Stimulated activated memory B cell treated with anti-CD40 and anti-IgM and Interleukin-4, amounts not matched to agents 10 μg/mL and 1 μg/mL and 100 μg/mL, for 72 hours (primary cell): ENCODE measurements around the gene PRPF38B.
"Not testable (repeated sequence)": the region's sequence is repeated elsewhere in the genome, so short reads cannot be mapped to it uniquely, and the experiment has no call there.

Experiments used
- ATAC-seq: fragments of 150-1000 bp; cut with Tn5 transposase; 2 replicates; pipeline ENCODE4 v1.10.0; 2021
- H3K27ac Mint-ChIP-seq: one replicate; pipeline ENCODE4 v1.8.0; 2022; ENCODE audit warnings: mild to moderate bottlenecking, mixed read lengths
- H3K27me3 Mint-ChIP-seq: one replicate; pipeline ENCODE4 v1.8.0; 2022; ENCODE audit warnings: mixed read lengths
- H3K36me3 Mint-ChIP-seq: one replicate; pipeline ENCODE4 v1.8.0; 2022; ENCODE audit warnings: mixed read lengths
- H3K4me1 Mint-ChIP-seq: one replicate; pipeline ENCODE4 v1.8.0; 2022; ENCODE audit warnings: mixed read lengths
- H3K4me3 Mint-ChIP-seq: one replicate; pipeline ENCODE4 v1.8.0; 2022; ENCODE audit warnings: mild to moderate bottlenecking, moderate library complexity, mixed read lengths
- H3K9me3 Mint-ChIP-seq: one replicate; pipeline ENCODE4 v1.8.0; 2022; ENCODE audit warnings: mixed read lengths

The PRPF38B gene

DNA sequence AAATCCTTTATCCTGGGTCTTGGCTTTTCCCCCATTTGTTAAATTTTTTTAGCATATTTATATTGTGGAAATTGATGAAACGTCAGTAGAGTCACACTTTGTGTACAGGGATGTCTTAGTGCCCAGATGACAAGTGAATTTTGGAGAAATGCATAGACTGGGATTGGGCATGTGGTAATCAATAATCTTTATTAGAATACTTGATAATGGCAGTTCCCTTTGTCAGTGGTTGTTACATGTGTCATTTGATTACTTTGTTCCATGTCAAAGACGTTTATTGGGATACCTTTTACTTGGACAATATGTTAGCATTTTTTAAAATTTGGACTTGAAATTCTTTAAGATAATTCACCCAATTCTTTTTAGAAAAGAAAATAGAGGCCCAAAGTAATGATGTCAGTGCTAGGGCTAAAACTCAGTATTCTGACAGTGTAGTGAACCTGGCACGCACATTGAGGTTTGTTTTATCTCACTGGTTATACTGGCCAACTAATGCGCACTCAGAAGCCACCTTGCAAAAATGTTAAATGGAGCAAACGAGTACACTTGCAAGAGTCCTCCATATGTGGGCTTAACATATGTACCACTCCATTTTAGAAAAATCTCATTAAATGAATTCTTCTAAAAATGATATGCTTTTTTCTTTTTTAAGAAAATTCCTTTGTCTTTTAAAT lies 9.2 kb downstream of the PRPF38B start:
- peaks cover 4% of the 10 kb centered on the region for H3K9me3 Mint-ChIP-seq
- no peak overlapping the region for H3K27ac Mint-ChIP-seq
- H3K27me3 Mint-ChIP-seq, result no peaks in the 10 kb centered on the region
- H3K4me1 Mint-ChIP-seq, result peaks cover 10% of the 10 kb centered on the region
- no peak overlapping the region for H3K4me3 Mint-ChIP-seq
- peaks cover 42% of the 10 kb centered on the region for H3K36me3 Mint-ChIP-seq
- no peak for ATAC-seq

DNA sequence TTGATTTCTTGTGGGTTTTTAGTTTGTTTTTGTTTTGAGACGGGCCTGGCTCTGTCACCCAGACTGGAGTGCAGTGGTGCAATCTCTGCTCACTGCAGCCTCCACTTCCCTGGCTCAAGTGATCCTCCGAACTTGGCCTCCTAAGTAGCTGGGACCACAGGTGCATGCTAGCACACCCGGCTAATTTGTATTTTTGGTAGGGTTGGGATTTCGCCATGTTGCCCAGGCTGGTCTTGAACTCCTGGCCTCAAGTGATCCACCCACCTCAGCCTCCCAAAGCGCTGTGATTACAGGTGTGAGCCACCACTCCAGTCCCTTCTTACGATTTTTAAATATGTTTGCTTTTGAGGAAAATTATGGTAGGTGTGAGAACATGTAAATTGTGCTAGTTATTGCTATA lies 10.0 kb downstream of the PRPF38B start:
- not testable (repeated sequence) for H3K27ac Mint-ChIP-seq, H3K9me3 Mint-ChIP-seq, H3K27me3 Mint-ChIP-seq, H3K4me3 Mint-ChIP-seq, ATAC-seq
- Mint-ChIP-seq H3K4me1 (peaks cover 10% of the 10 kb centered on the region), H3K36me3 (peaks cover 42% of the 10 kb centered on the region)

DNA sequence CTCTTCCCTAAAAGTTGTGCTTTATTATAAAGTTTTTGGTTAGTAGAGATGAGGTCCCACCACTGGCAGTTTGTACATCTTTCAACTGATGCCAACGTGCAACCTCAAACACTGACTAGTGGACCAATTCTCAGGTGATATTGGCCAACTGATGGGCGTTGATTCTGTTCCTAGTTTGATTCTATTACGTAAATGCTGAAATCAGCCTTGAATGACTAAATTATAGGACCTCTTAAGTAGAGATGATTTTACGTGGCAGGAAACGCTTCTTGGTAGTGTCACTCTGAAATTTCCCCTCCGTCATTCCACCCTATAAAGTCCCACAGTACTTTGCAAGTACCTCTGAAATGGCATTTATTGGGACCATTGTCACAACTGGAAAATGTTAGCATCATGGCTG lies 11.8 kb downstream of the PRPF38B start:
- H3K27me3 Mint-ChIP-seq, result peaks cover 7% of the 10 kb centered on the region
- H3K4me3 Mint-ChIP-seq, result no peak overlapping the region
- no peak overlapping the region for H3K27ac Mint-ChIP-seq
- peaks cover 9% of the 10 kb centered on the region for H3K4me1 Mint-ChIP-seq
- H3K36me3 Mint-ChIP-seq, result peaks cover 24% of the 10 kb centered on the region
- peaks cover 4% of the 10 kb centered on the region for H3K9me3 Mint-ChIP-seq
- peak; percentile 54 for ATAC-seq

DNA sequence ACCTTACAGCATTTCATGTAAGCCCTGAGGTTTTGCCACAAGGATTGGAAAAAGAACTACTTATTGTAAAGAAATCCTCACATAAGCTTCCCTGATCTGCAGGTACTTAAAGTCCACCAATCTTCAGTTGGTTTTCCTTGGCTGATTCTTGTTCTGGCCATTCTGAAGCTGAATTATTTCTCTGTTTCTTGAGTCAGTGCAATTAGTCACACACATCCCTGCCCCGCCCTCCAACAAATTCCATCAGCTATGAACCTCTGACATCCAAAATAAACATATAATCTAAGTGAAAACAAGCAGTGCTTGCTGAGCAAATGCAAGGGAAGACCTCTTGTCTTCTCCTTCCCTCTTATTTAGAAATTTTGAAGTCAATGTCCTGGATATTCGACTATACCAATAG lies 12.4 kb downstream of the PRPF38B start:
- no peak overlapping the region for H3K27ac Mint-ChIP-seq
- H3K27me3 Mint-ChIP-seq, result peaks cover 9% of the 10 kb centered on the region
- peaks cover 19% of the 10 kb centered on the region for H3K36me3 Mint-ChIP-seq
- peaks cover 3% of the 10 kb centered on the region for H3K4me1 Mint-ChIP-seq
- ATAC-seq, result no peak
- no peak overlapping the region for H3K4me3 Mint-ChIP-seq
- H3K9me3 Mint-ChIP-seq, result peaks cover under 1% of the 10 kb centered on the region

DNA sequence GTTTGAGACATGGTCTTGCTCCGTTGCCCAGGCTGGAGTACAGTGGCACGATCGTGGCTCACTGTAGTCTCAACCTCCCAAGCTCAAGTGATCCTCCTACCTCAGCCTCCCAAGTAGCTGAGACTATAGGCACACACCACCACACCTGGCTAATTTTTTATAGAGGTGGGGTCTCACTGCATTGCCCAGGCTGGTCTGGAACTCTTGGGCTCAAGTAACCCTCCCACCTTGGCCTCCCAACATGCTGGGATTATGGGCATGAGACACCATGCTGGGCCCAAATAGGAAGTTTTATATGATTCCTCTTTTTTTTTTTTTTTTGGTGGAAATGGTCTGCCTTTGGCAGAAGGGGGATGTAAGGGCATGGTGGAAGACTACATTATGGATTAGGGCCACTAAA lies 14.5 kb downstream of the PRPF38B start:
- ATAC-seq, result no peak
- Mint-ChIP-seq H3K27ac (no peak overlapping the region), H3K4me3 (no peak overlapping the region), H3K4me1 (no peaks in the 10 kb centered on the region), H3K9me3 (no peaks in the 10 kb centered on the region), H3K36me3 (peaks cover 8% of the 10 kb centered on the region), H3K27me3 (peaks cover 9% of the 10 kb centered on the region)

DNA sequence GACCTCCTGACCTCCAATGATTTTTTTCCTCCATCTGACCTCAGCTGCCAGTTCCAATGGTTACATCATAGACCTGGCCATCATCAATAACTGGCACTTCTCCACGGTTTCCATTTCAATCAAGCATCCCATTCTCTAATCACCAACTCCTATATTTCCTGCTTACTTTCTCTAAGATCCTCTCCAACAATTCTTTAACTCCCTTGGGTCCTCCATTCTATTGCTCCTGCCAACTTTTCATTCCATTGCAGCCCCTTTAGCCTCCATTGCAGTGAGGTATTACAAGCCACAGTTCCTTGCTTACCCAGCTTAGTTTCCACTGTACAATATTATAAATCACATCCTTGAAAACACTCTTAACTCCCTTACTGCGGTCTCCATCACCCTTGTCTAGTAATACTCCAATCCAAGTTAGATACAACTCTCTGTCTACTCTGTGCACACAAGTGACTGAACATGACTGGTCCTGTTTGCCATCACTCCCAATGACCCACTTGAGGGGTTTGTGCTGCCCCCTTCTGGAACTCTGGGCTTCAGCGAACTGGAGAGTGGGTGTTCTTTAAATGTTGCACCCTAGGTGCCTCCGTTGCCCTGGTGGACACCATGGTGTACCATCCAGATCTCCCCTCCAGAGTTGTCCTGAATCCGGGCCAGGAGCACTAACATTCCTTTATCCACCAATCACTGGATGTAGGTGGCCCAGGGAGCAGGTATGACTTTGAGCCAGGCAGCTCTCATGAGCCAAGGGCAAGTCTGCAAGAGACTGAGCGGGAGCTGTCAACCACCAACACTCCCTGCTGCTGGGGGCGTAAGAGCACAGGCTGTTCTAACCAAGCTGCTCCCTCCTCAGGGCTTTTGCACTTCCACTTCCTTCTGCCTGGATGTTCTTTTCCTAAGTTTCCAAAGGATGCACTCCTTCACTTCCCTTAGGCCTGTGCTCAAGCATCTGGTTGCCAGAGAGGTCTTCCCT lies 16.9 kb downstream of the PRPF38B start:
- Mint-ChIP-seq H3K36me3 (no peaks in the 10 kb centered on the region), H3K27ac (no peak overlapping the region), H3K27me3 (peaks cover 9% of the 10 kb centered on the region), H3K9me3 (no peaks in the 10 kb centered on the region), H3K4me3 (no peak overlapping the region), H3K4me1 (no peaks in the 10 kb centered on the region)
- ATAC-seq, result no peak

DNA sequence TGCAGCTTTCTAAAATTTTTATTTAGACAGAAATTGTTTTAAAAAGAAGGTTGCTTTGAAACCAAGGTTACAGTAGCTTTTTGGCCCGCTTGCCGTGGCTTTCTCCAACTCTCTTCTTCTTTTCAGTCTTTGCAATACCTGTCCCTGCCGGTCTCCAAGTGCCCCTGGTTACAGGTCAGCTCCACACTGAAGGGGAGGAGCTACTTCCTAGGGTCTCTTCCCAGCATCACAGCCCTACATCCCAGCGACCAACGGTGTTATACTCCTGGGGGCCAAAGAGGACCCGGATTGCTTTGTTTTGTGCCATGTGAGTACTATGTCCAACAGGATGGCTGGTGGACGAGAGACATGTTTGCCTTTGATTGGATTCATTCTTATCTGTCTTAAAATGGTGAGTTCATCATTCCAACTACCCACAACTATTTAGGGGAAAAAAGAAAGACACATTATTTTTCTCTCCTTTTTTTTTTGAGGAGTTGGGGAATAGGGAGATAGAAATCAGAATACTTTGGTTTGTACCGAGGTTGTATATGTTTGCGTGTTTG lies 20.6 kb downstream of the PRPF38B start, which contains the start of gene FNDC7:
TSS of gene FNDC7 (plus strand) at position 303 of the 545 bp plus-strand sequence. CDS start at position 329, 26 bp downstream.
- no peak within 1 kb of the TSS for H3K27ac Mint-ChIP-seq
- H3K9me3 Mint-ChIP-seq, result no peaks in the 10 kb centered on the region
- H3K4me3 Mint-ChIP-seq, result no peak within 1 kb of the TSS
- no peaks in the 10 kb centered on the region for H3K36me3 Mint-ChIP-seq
- peaks cover 24% of the 10 kb centered on the region for H3K27me3 Mint-ChIP-seq
- no peaks in the 10 kb centered on the region for H3K4me1 Mint-ChIP-seq
- ATAC-seq, result no peak

DNA sequence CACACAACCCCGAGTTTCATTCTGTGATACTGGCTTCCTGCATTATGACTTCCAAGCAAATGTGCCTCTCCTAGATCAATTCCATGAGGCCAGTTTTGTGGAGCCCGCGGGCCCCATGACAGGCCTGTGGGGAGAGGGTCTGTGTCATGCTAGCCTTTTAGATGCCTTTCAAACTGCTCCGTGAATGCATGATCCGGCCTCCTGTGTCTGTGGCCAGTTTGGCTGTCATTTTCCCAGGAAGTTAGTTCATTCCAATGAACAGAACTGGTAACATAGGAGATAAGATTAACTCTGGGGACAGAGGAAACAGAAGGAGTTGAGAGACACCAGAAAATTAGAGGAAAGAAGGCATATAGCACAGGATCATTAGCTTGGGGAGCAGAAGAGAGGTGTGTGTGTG lies 23.8 kb downstream of the PRPF38B start:
- Mint-ChIP-seq H3K36me3 (no peaks in the 10 kb centered on the region), H3K4me3 (no peak overlapping the region), H3K27ac (no peak overlapping the region), H3K9me3 (no peaks in the 10 kb centered on the region), H3K4me1 (no peaks in the 10 kb centered on the region), H3K27me3 (peaks cover 15% of the 10 kb centered on the region)
- no peak for ATAC-seq

DNA sequence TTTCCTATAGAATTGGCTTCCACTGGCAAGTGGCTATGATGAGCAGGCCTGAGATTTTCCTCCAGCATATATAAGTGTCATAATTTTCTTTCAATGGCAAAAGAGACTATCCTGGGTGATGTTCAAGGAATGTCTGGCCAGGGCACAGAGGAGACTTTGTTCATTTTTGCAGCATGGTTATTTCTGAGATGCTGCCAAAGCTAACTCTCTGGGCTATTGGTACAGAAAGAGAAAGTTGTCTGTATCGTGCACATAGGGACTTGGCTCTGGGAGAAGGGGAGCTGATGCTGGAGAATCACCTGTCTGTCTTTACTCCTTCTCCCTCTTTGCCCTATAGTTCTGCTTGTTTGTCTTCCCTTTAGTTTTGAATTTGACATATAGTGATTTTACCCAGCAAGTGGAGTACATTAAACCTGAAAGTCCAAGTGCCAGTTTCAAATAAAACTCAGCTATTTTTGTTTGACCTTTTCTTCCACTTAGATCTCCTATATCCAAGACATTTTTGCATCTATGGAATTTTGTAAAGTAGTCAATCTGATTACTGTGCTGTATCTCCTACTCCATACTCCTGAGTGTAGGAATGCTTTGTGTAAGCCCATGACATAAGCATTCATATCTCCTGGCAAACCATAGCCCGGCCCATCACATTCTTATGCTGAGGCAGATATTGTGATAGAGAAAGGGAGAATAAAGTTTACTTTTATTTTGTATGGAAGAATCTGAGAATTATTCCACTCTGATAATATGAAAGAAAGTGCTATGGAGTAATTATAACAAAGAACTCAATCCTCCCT lies 24.5 kb downstream of the PRPF38B start:
- peaks cover 15% of the 10 kb centered on the region for H3K27me3 Mint-ChIP-seq
- ATAC-seq, result no peak

DNA sequence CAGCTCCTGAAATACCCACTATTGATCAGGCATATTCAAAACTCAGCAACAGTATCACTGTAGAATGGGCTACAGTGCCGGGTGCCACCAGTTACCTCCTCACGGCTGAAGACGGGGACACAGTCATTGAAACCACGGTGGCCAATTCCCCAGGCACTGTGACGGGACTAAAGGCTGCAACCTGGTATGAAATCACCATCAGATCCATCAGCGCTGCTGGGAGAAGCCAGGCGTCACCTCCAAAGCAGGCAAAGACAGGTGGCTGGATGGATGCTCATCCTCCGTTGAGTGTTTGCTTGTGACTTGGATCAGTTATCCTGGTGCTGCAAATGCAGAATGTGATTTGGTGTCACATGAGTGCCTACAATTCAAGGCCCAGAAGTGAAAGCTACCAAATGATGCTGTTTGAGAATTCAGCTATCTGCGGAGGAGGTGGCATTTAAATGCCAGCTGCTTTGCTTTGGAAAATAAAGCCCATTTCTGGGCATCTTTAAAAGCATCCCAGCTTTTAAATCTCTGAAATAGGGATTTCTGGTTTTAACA lies 25.7 kb downstream of the PRPF38B start:
- ATAC-seq, result no peak
- Mint-ChIP-seq H3K27ac (no peak overlapping the region), H3K4me1 (no peaks in the 10 kb centered on the region), H3K4me3 (no peak overlapping the region), H3K36me3 (no peaks in the 10 kb centered on the region), H3K9me3 (no peaks in the 10 kb centered on the region), H3K27me3 (peaks cover 15% of the 10 kb centered on the region)

More for the DNA sequence above, 24.5 kb downstream of the PRPF38B start:
- Mint-ChIP-seq H3K36me3 (no peaks in the 10 kb centered on the region), H3K4me1 (no peaks in the 10 kb centered on the region), H3K9me3 (no peaks in the 10 kb centered on the region), H3K4me3 (no peak overlapping the region), H3K27ac (no peak overlapping the region)

DNA sequence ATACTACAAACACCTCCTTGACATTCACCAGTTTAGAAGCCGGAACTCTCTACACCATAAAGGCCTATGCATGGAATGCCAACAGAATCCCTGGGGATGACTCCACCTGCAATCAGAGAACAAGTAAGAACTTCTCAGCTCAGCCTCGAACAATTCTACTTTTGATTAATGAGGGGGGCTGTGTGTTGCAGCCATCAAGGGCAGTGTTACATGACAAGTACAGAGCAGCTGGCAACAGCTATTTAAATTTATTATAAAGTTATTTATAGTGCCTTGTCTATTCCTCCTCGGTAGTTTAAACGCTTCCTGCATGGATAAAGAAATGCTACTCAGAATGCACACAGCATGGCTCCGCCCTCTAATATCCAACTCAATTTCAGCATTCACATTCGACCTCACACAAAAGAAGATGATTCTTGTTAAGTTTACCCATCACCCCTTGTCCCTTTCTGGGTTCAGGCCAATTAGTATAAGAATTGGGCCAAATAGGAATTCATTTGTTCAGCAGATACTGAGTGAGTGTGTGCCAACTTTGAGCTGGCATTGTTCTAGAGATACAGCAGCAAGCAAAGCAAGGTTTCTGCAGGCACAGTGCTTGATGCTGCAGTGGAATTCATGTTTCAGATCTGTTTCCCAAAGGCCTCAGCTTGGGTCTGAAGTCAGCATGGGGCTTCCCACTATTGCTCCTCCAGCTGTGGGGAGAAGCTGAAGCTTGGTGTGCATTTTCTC lies 27.0 kb downstream of the PRPF38B start:
- no peak overlapping the region for H3K27ac Mint-ChIP-seq
- ATAC-seq, result no peak
- H3K27me3 Mint-ChIP-seq, result peaks cover 15% of the 10 kb centered on the region
- no peaks in the 10 kb centered on the region for H3K9me3 Mint-ChIP-seq
- no peaks in the 10 kb centered on the region for H3K36me3 Mint-ChIP-seq
- no peak overlapping the region for H3K4me3 Mint-ChIP-seq
- no peaks in the 10 kb centered on the region for H3K4me1 Mint-ChIP-seq

DNA sequence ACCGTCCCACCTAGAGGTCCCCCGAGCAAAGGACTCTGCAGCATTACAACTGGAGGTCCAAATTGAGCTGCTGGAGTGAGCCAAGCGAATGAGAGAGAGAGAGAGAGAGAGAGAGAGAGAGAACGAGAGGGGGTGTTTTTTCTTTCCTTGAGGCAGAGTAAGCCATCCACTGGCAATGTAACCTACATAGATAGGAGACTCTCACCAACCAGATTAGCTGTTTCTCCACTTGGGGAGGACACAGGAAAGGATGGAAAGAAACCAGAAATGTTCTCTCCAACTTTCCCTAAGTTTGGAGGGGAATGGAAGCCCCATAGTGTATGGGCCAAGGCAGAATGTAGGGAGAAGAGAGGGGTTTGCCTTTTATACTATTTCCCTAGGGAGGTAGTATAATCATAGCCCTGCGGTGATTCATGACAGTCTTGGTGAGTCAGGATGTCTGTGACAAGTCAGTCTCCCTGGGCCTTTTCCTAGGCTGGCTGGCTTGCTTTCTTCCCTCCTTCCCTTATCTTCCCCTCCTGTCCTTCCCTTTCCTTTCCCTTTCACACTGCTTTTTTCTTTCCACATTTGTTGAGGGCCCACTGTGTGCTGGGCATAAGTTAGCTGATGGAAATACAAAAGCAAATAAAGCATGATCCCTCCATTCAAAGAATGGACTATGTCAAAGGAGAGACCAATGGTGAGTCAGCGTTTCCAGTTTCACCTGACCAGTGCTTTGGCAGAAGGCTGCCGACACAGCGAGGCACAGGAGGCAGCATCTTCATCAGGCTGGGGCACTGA lies 27.7 kb downstream of the PRPF38B start:
- no peaks in the 10 kb centered on the region for H3K9me3 Mint-ChIP-seq
- H3K36me3 Mint-ChIP-seq, result no peaks in the 10 kb centered on the region
- H3K27ac Mint-ChIP-seq, result no peak overlapping the region
- no peaks in the 10 kb centered on the region for H3K4me1 Mint-ChIP-seq
- ATAC-seq, result no peak
- H3K4me3 Mint-ChIP-seq, result no peak overlapping the region
- peaks cover 15% of the 10 kb centered on the region for H3K27me3 Mint-ChIP-seq

DNA sequence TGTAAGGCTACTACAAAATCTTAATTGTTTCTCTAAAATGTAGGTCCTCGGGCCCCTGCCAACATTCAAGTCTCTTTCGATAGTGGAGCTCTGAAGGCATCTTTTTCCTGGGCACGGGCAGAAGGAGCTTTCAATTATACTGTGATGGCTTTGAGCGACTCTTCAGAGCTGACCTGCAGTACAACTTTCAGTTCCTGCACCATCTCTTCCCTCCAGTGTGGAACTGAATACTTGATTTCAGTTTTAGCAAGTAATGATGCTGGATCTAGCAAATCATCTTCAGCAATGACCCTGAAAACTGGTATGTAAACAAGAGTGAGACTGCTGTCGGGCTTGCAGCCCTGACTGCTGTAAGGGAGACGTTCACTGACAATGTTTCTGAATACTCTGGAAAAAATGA lies 30.2 kb downstream of the PRPF38B start:
- Mint-ChIP-seq H3K36me3 (no peaks in the 10 kb centered on the region), H3K9me3 (no peaks in the 10 kb centered on the region), H3K27me3 (no peaks in the 10 kb centered on the region), H3K27ac (no peak overlapping the region), H3K4me3 (no peak overlapping the region), H3K4me1 (no peaks in the 10 kb centered on the region)
- ATAC-seq, result no peak

DNA sequence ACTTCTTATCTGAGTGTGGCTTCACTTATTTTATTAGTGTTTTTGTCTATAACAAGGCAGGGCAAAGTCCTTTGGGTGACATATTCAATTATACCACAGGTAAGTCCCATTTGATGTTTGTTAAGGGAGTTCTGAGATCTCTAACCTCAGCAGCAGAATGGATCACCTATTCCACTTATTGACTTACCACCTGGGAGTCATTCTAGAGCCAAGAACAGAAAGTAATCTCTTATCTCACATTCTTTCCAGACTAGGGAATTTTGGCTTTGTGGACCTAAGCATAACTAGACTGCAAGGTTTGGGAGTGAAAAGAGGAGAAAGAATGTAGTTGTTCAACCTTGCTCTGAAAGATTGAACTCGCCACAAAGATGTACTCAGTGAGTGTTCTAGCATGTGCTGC lies 33.8 kb downstream of the PRPF38B start:
- ATAC-seq, result no peak
- H3K9me3 Mint-ChIP-seq, result no peaks in the 10 kb centered on the region
- H3K27ac Mint-ChIP-seq, result no peak overlapping the region
- peaks cover 25% of the 10 kb centered on the region for H3K27me3 Mint-ChIP-seq
- no peaks in the 10 kb centered on the region for H3K4me1 Mint-ChIP-seq
- no peak overlapping the region for H3K4me3 Mint-ChIP-seq
- no peaks in the 10 kb centered on the region for H3K36me3 Mint-ChIP-seq
